H9 (cell line): Measurements from ENCODE around the gene PKN3. TPM values are rescaled to one million over a fixed set of nuclear protein-coding genes. Genes with fewer than 3 reads are reported as not detected.

Experiments
- DNase-seq: peaks from one replicate; pipeline ENCODE4 v3.0.0-alpha.2; 2017
- H2AFZ ChIP-seq: one replicate; pipeline ENCODE4 v1.6.1; 2013; ENCODE audit warnings: mild to moderate bottlenecking, low read length, control low read depth, moderate library complexity
- H2AK5ac ChIP-seq: 2 replicates; pipeline ENCODE4 v1.6.1; 2013; ENCODE audit warnings: low read length, control low read depth, mixed read lengths; ENCODE audit not compliant: insufficient read length
- H2BK120ac ChIP-seq: one replicate; pipeline ENCODE4 v1.6.1; 2013; ENCODE audit warnings: low read depth, mild to moderate bottlenecking, low read length, control low read depth, inconsistent platforms; ENCODE audit not compliant: poor library complexity, severe bottlenecking
- H2BK12ac ChIP-seq: 2 replicates; pipeline ENCODE4 v1.6.1; 2013; ENCODE audit warnings: low read length, control low read depth, mixed read lengths, low read depth; ENCODE audit not compliant: insufficient read length
- H2BK15ac ChIP-seq: 2 replicates; pipeline ENCODE4 v1.6.1; 2013; ENCODE audit warnings: low read depth, low read length, control low read depth
- H2BK20ac ChIP-seq: one replicate; pipeline ENCODE4 v1.6.1; 2013; ENCODE audit warnings: low read depth, mild to moderate bottlenecking, low read length, control low read depth, inconsistent platforms; ENCODE audit not compliant: poor library complexity, severe bottlenecking
- H2BK5ac ChIP-seq: 2 replicates; pipeline ENCODE4 v1.6.1; 2013; ENCODE audit warnings: low read length, control low read depth, mixed read lengths; ENCODE audit not compliant: insufficient read length
- H3K14ac ChIP-seq: 2 replicates; pipeline ENCODE4 v1.6.1; 2013; ENCODE audit warnings: low read length, control low read depth; ENCODE audit not compliant: insufficient read depth
- H3K18ac ChIP-seq: 2 replicates; pipeline ENCODE4 v1.6.1; 2013; ENCODE audit warnings: low read depth, mild to moderate bottlenecking, mixed read lengths, low read length, control low read depth; ENCODE audit not compliant: insufficient read length
- H3K23ac ChIP-seq: 2 replicates; pipeline ENCODE4 v1.6.1; 2013; ENCODE audit warnings: low read length, control low read depth, mixed read lengths, low read depth; ENCODE audit not compliant: insufficient read length
- H3K23me2 ChIP-seq: 2 replicates; pipeline ENCODE4 v1.6.1; 2013; ENCODE audit warnings: low read depth, mild to moderate bottlenecking, mixed read lengths, low read length, control low read depth; ENCODE audit not compliant: insufficient read length, poor library complexity, severe bottlenecking
- H3K27ac ChIP-seq: 2 replicates; pipeline ENCODE4 v1.5.1; 2013; ENCODE audit warnings: low read length, control low read depth, mixed read lengths, low read depth; ENCODE audit not compliant: insufficient read length
- H3K27me3 ChIP-seq: 2 replicates; pipeline ENCODE4 v1.6.1; 2013; ENCODE audit warnings: low read length, control low read depth, inconsistent platforms; ENCODE audit not compliant: insufficient read depth
- H3K4ac ChIP-seq: 2 replicates; pipeline ENCODE4 v1.6.1; 2013; ENCODE audit warnings: low read depth, mild to moderate bottlenecking, control low read depth, inconsistent platforms, low read length, moderate library complexity
- H3K4me1 ChIP-seq: 2 replicates; pipeline ENCODE4 v1.6.1; 2013; ENCODE audit warnings: low read length, control low read depth, inconsistent platforms; ENCODE audit not compliant: insufficient read depth
- H3K4me2 ChIP-seq: 2 replicates; pipeline ENCODE4 v1.6.1; 2013; ENCODE audit warnings: low read length, control low read depth, mixed read lengths; ENCODE audit not compliant: insufficient read length, insufficient read depth
- H3K56ac ChIP-seq: 2 replicates; pipeline ENCODE4 v1.6.1; 2013; ENCODE audit warnings: low read depth, mild to moderate bottlenecking, mixed read lengths, low read length, control low read depth; ENCODE audit not compliant: insufficient read length
- H3K79me1 ChIP-seq: 2 replicates; pipeline ENCODE4 v1.6.1; 2013; ENCODE audit warnings: low read depth, mild to moderate bottlenecking, moderate library complexity, low read length, control low read depth, inconsistent platforms; ENCODE audit not compliant: insufficient read depth, poor library complexity, severe bottlenecking
- H3K79me2 ChIP-seq: 2 replicates; pipeline ENCODE4 v1.6.1; 2013; ENCODE audit warnings: low read length, control low read depth, inconsistent platforms; ENCODE audit not compliant: insufficient read depth
- H3K9ac ChIP-seq: 2 replicates; pipeline ENCODE4 v1.6.1; 2013; ENCODE audit warnings: low read length, control low read depth, mixed read lengths; ENCODE audit not compliant: insufficient read length; ENCODE audit errors: extremely low read depth
- H3K9me3 ChIP-seq: one replicate; pipeline ENCODE4 v1.6.1; 2013; ENCODE audit warnings: low read depth, low read length, inconsistent platforms; ENCODE audit not compliant: control insufficient read depth
- H3T11ph ChIP-seq: one replicate; pipeline ENCODE4 v1.6.1; 2013; ENCODE audit warnings: mild to moderate bottlenecking, low read length, control low read depth, inconsistent platforms
- H4K20me1 ChIP-seq: one replicate; pipeline ENCODE4 v1.6.1; 2013; ENCODE audit not compliant: control insufficient read depth, insufficient read length, insufficient read depth
- H4K5ac ChIP-seq: 2 replicates; pipeline ENCODE4 v1.6.1; 2013; ENCODE audit warnings: low read depth, mild to moderate bottlenecking, mixed read lengths, low read length, control low read depth; ENCODE audit not compliant: insufficient read length
- H4K8ac ChIP-seq: replicated peaks from 2 replicates; pipeline ENCODE4 v1.6.1; 2013; ENCODE audit warnings: low read length, control low read depth, mixed read lengths, low read depth; ENCODE audit not compliant: insufficient read length
- H4K91ac ChIP-seq: 2 replicates; pipeline ENCODE4 v1.6.1; 2013; ENCODE audit warnings: low read depth, mild to moderate bottlenecking, moderate library complexity, mixed read lengths, low read length, control low read depth; ENCODE audit not compliant: insufficient read length
- H3K27ac Mint-ChIP-seq, 3 experiments: 2 replicates in 2 of 3; 3 replicates in 1 of 3; pipeline ENCODE4 v1.8.0; 2020 to 2021; ENCODE audit warnings: mixed read lengths in 3 of 3, mild to moderate bottlenecking in 1 of 3, moderate library complexity in 1 of 3
- H3K27me3 Mint-ChIP-seq: 2 replicates; pipeline ENCODE4 v1.8.0; 2021; ENCODE audit warnings: low read depth, mild to moderate bottlenecking, moderate library complexity, mixed read lengths
- H3K36me3 Mint-ChIP-seq, 3 experiments: 2 replicates in 2 of 3; 3 replicates in 1 of 3; pipeline ENCODE4 v1.8.0; 2020 to 2021; ENCODE audit warnings: low read depth in 3 of 3, mixed read lengths in 3 of 3; ENCODE audit not compliant: insufficient read depth in 1 of 3
- H3K4me1 Mint-ChIP-seq, 2 experiments: 2 replicates each; pipeline ENCODE4 v1.8.0; 2020; ENCODE audit warnings: mixed read lengths in 2 of 2
- H3K4me3 Mint-ChIP-seq, 2 experiments: 2 replicates in 1 of 2; 3 replicates in 1 of 2; pipeline ENCODE4 v1.8.0; 2020 to 2021; ENCODE audit warnings: mild to moderate bottlenecking in 2 of 2, mixed read lengths in 2 of 2, moderate library complexity in 1 of 2
- H3K9me3 Mint-ChIP-seq, 2 experiments: 2 replicates in 1 of 2; 3 replicates in 1 of 2; pipeline ENCODE4 v1.8.0; 2020; ENCODE audit warnings: mild to moderate bottlenecking in 2 of 2, mixed read lengths in 2 of 2, moderate library complexity in 1 of 2
- CTCF ChIP-seq: fragments of 200-600 bp; sonication (generic); conservative IDR thresholded peaks from 3 replicates; pipeline ENCODE4 v1.8.0; 2021; ENCODE audit warnings: antibody characterized with exemption, mild to moderate bottlenecking
- WGBS: extraction: QIAGEN DNeasy Blood & Tissue Kit; methylation state at CpG from one replicate; pipeline ENCODE4 v1.1.7; 2013; ENCODE audit warnings: missing lambda C conversion rate, low lambda C conversion rate, mixed read lengths; ENCODE audit not compliant: insufficient read length; ENCODE audit errors: extremely low coverage; 5-methylcytosine and 5-hydroxymethylcytosine counted together
- total RNA-seq: library from RNA; stranded (reverse); gene quantifications from 2 replicates; pipeline ENCODE4 v1.2.1, GENCODE V29; 2021

The PKN3 gene
- total RNA-seq, 1 experiment from 2014 or later, result 25.0 TPM

- no peak overlapping the region for H3K9ac ChIP-seq
- no peak for DNase-seq
- peak overlapping the region in 1 of 3 experiments; percentile 39; a peak in 1 of 7 replicates for H3K27ac Mint-ChIP-seq
- no peak overlapping the region for H2BK15ac ChIP-seq
- H2BK120ac ChIP-seq, result no peak overlapping the region
- no peak overlapping the region for H3K14ac ChIP-seq
- H3K79me2 ChIP-seq, result no peaks in the 10 kb centered on the region
- H3K56ac ChIP-seq, result no peak overlapping the region
- no peak overlapping the region for H4K5ac ChIP-seq
- no CpG with 5 or more reads among the region's 27 CpGs for WGBS
- no peak for TF ChIP-seq CTCF
- H3K18ac ChIP-seq, result no peak overlapping the region
- H3K4me2 ChIP-seq, result no peak overlapping the region
- no peak overlapping the region for H3K23ac ChIP-seq
- H3K4me1 ChIP-seq, result no peaks in the 10 kb centered on the region; the same call in 1 of the 2 replicates
- no peak overlapping the region for H4K8ac ChIP-seq
- peaks cover 12 to 14% of the 10 kb centered on the region in 2 experiments for H3K4me1 Mint-ChIP-seq
- H3K27me3 Mint-ChIP-seq, result no peaks in the 10 kb centered on the region; the same call in 1 of the 2 replicates
- H4K91ac ChIP-seq, result no peak overlapping the region
- H3T11ph ChIP-seq, result no peak overlapping the region
- no peaks in the 10 kb centered on the region for H3K9me3 ChIP-seq
- no peaks in the 10 kb centered on the region for H3K79me1 ChIP-seq
- H2BK20ac ChIP-seq, result no peak overlapping the region
- no peak overlapping the region for H3K4me3 Mint-ChIP-seq
- H4K20me1 ChIP-seq, result no peaks in the 10 kb centered on the region
- no peak overlapping the region for H2BK5ac ChIP-seq
- H3K9me3 Mint-ChIP-seq, result no peaks in the 10 kb centered on the region; a peak in 1 of 5 replicates
- no peak overlapping the region for H2BK12ac ChIP-seq
- no peak overlapping the region for H2AK5ac ChIP-seq
- no peaks in the 10 kb centered on the region for H3K27me3 ChIP-seq
- H3K27ac ChIP-seq, result no peak overlapping the region
- H3K36me3 Mint-ChIP-seq, result peaks cover 0 to 15% (median 4%) of the 10 kb centered on the region in 3 experiments; a peak in 1 of 7 replicates
- no peak overlapping the region for H2AFZ ChIP-seq
- H3K4ac ChIP-seq, result no peak overlapping the region
- H3K23me2 ChIP-seq, result no peaks in the 10 kb centered on the region
Measured at GRCh38 chr9:128729766-128730517, 27.6 kb downstream of the PKN3 start.
